Ascending aorta (tissue), 2 donors: ENCODE measurements around the gene PTX3. TPM values are rescaled to one million over a fixed set of nuclear protein-coding genes. Genes with fewer than 3 reads are reported as not detected.

ENCODE experiments used
- DNase-seq, 2 donors: peaks; one replicate each; pipeline ENCODE4 v3.0.0-alpha.2; 2019; ENCODE audit warnings: low spot score in 2 of 2
- H3K27ac ChIP-seq, 2 donors: fragments of 200-600 bp; sonication (generic); one replicate each; pipeline ENCODE4 v1.5.1; 2016 to 2017; ENCODE audit warnings: mild to moderate bottlenecking in 1 of 2
- H3K27me3 ChIP-seq: fragments of 200-600 bp; sonication (generic); one replicate; pipeline ENCODE4 v1.5.1; 2017
- H3K36me3 ChIP-seq, 2 donors: fragments of 200-600 bp; sonication (generic); one replicate each; pipeline ENCODE4 v1.5.1; 2016
- H3K4me1 ChIP-seq, 2 donors: fragments of 200-600 bp; sonication (generic); one replicate each; pipeline ENCODE4 v1.5.1; 2016 to 2017; ENCODE audit warnings: mild to moderate bottlenecking in 1 of 2
- H3K4me3 ChIP-seq, 2 donors: fragments of 200-600 bp; sonication (generic); one replicate each; pipeline ENCODE4 v1.5.1; 2016 to 2017; ENCODE audit warnings: mild to moderate bottlenecking in 1 of 2
- H3K9me3 ChIP-seq, 2 donors: fragments of 200-600 bp; sonication (generic); one replicate each; pipeline ENCODE4 v1.5.1; 2016
- CTCF ChIP-seq, 3 experiments: fragments of 200-600 bp in 2 of 3; fragments of 450-650 bp in 1 of 3; sonication (generic) in 2 of 3; IDR thresholded peaks; one replicate each; pipeline ENCODE4 v1.5.1; 2016 to 2019; ENCODE audit warnings: antibody characterized with exemption in 3 of 3, mild to moderate bottlenecking in 1 of 3, moderate library complexity in 1 of 3
- intact Hi-C: fragments of 100-400 bp; cut with DNase I; formaldehyde crosslinking; loops from one replicate; pipeline ENCODE4 v1.15.1; 2023
- total RNA-seq: library from RNA; depleted of rRNA; stranded (reverse); fragments of >200 nt; gene quantifications from one replicate; pipeline ENCODE4 v1.1.0, GENCODE V29; 2016

Gene PTX3
- total RNA-seq, 1 donor from 2014 or later: 9.2 TPM

- Histone ChIP-seq H3K4me1 (no peaks in the 10 kb centered on the region), H3K27me3 (no peaks in the 10 kb centered on the region), H3K9me3 (no peaks in the 10 kb centered on the region), H3K27ac (no peak overlapping the region), H3K36me3 (no peaks in the 10 kb centered on the region), H3K4me3 (no peak overlapping the region)
- TF ChIP-seq CTCF (IDR thresholded peaks at IDR 0.05): no peak
- DNase-seq: no peak
- intact Hi-C loops: no loop called here
Measured at GRCh38 chr3:157452097-157452496, 15.4 kb downstream of the PTX3 start.

GRCh38 chr3:157453824-157454223 is 17.2 kb downstream of the PTX3 start:
- Histone ChIP-seq H3K36me3 (no peaks in the 10 kb centered on the region), H3K4me3 (no peak overlapping the region), H3K4me1 (no peaks in the 10 kb centered on the region), H3K9me3 (no peaks in the 10 kb centered on the region), H3K27me3 (no peaks in the 10 kb centered on the region), H3K27ac (no peak overlapping the region)
- no peak for TF ChIP-seq CTCF (IDR thresholded peaks at IDR 0.05)
- DNase-seq: no peak
- intact Hi-C loops: no loop called here

- no peak for DNase-seq
- H3K27me3 ChIP-seq: no peaks in the 10 kb centered on the region
- H3K36me3 ChIP-seq: no peaks in the 10 kb centered on the region
- no peak overlapping the region for H3K27ac ChIP-seq
- TF ChIP-seq CTCF (IDR thresholded peaks at IDR 0.05): no peak
- no peak overlapping the region for H3K4me3 ChIP-seq
- intact Hi-C loops: no loop called here
- H3K4me1 ChIP-seq: no peaks in the 10 kb centered on the region
- H3K9me3 ChIP-seq: no peaks in the 10 kb centered on the region
Measured at GRCh38 chr3:157459706-157460105, 23.1 kb downstream of the PTX3 start.

- no peak overlapping the region for H3K4me3 ChIP-seq
- intact Hi-C loops: no loop called here
- no peaks in the 10 kb centered on the region for H3K27me3 ChIP-seq
- H3K36me3 ChIP-seq: no peaks in the 10 kb centered on the region
- no peaks in the 10 kb centered on the region for H3K4me1 ChIP-seq
- TF ChIP-seq CTCF (IDR thresholded peaks at IDR 0.05): no peak
- no peak for DNase-seq
- no peaks in the 10 kb centered on the region for H3K9me3 ChIP-seq
- no peak overlapping the region for H3K27ac ChIP-seq
Measured at GRCh38 chr3:157460253-157460652, 23.6 kb downstream of the PTX3 start.

GRCh38 chr3:157463816-157464215 is 27.2 kb downstream of the PTX3 start:
- no peak for TF ChIP-seq CTCF (IDR thresholded peaks at IDR 0.05)
- no peaks in the 10 kb centered on the region for H3K9me3 ChIP-seq
- H3K4me1 ChIP-seq: no peaks in the 10 kb centered on the region
- no peaks in the 10 kb centered on the region for H3K27me3 ChIP-seq
- intact Hi-C loops: no loop called here
- no peak overlapping the region for H3K27ac ChIP-seq
- no peaks in the 10 kb centered on the region for H3K36me3 ChIP-seq
- no peak for DNase-seq
- no peak overlapping the region for H3K4me3 ChIP-seq

- no peaks in the 10 kb centered on the region for H3K27me3 ChIP-seq
- DNase-seq: no peak
- no peak overlapping the region for H3K27ac ChIP-seq
- no peak overlapping the region for H3K4me3 ChIP-seq
- no peak for TF ChIP-seq CTCF (IDR thresholded peaks at IDR 0.05)
- H3K4me1 ChIP-seq: no peaks in the 10 kb centered on the region
- intact Hi-C loops: no loop called here
- no peaks in the 10 kb centered on the region for H3K9me3 ChIP-seq
- H3K36me3 ChIP-seq: no peaks in the 10 kb centered on the region
Measured at GRCh38 chr3:157464321-157464720, 27.7 kb downstream of the PTX3 start.
